ENCODE results near the gene DRAM2.
"Not testable (repeated sequence)": the region's sequence is repeated elsewhere in the genome, so short reads cannot be mapped to it uniquely, and the experiment has no call there.

The DRAM2 gene

DNA sequence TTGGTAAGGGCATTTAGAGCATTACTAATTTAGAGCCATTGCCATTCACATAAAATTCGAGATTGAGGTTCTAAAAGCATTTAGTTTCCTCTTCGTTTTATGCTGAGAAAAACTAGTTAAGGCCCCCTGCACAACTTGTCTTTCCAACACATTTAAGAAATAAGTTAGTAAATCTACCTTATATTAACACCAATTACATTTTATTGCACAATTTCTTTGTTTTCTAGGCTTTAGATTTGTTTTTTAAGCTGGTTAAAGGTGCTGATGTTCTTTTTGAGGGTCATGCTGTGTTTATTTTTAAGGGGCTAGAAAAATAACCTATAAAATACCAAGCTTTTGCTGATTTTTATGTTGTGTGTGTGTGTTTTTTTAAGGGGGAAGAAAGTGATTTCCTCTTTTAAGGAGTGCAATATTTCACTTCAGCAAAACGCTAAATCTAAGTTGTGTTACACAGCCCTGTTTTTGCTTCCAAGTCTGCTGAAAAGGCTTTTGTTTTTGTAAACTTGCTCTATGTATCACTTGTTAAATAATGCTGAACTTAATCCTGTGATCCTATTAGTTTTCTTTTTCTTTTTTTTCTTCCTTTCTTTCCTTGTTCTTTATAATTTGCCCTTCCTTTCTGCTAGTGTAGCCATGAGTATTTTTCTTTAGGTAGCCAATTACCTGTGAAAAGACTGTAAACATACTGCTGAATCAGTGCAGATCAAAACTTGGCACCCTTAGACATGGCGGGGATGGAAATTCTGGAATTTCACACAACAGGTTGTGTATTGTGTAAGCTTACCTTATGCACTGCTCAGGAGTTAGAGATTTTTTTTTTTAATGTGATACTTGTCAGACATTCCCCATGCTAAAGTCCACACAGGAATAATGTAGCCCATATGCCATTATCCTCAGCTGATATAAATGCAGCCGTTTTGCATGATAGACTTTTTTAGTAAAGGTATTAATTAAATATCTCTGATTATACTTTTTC is 1.6 kb upstream of the DRAM2 start:
- no peak for DNase-seq

GRCh38 chr1:111140680-111140967 is 731 bp upstream of the DRAM2 start:
- DNase-seq, result no peak

GRCh38 chr1:111139324-111139955 is 453 bp downstream of the DRAM2 start:
- DNase-seq, result peak; percentile 21

DNA sequence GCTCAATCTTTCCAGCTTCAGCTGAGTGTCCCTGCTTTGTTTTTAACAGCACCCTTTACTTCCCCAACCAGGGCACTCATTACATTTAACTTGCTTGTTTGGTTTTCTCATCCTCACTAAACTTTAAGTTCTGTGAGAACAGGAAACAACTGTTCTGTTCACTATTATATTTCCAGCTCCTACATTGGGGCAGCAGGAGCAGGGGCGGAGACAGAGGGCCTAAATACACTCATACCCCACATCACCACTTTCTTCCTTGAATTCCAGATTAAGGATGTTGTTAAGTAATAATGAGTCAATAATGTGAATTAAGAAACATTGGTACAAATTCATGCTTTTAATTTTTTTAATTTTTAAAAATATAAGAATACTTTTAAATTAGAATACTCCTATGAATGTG is 6.0 kb downstream of the DRAM2 start:
- DNase-seq, result no peak

GRCh38 chr1:111131693-111132092 is 8.2 kb downstream of the DRAM2 start:
- DNase-seq, result no peak

GRCh38 chr1:111129376-111129775 is 10.5 kb downstream of the DRAM2 start:
- no peak for DNase-seq

DNA sequence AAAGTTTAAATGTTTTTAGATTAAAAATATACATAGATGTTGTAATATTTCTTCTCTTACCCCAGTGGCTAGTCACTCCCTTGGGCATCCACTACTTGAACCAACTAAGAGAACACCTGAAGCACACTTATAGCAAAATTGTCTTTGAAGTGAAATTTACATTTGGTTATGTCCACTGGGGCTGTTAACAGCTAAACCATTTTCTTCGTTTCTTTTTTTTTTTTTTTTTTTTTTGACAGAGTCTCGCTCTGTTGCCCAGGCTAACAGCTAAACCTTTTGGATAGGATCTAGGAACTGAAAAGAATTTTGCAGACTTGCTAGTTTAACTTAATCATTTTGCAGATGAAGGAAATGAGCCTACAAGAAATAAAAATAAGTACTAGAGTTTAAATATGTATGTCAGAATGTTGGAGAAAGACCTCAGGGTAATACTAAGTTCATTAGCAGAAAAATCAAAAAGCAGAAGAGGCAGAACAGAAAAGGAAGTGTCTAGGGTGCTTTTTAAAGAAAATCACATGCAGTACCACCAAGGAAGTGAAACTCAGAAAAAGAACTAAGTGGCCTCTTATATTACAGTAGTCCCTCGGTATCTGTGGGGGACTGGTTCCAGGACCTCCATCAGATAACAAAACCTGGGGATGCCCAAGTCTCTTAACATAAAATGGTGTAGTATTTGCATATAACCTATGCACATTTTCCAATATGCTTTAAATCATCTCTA is 11.8 kb downstream of the DRAM2 start:
- peak; percentile 20 for DNase-seq

GRCh38 chr1:111126354-111126753 is 13.5 kb downstream of the DRAM2 start:
- no peak for DNase-seq

DNA sequence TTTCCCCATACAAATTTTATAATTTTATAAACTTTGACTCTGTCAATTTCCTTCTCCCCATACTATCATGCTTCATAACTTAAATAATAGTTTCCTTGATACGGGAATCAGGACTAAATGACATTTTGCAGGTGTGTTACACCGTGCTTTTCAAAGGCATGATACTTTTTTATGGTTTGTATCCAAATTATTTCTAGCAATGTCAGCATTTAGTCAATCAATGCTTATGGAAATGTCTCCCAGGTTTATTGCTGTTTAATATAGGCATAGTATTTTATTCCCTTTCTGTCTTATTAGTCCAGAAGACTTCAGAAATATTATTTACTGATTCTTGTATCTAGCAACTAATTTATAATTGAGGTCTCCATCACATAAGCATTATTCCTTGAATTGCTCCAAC is 23.4 kb downstream of the DRAM2 start:
- DNase-seq, result no peak

DNA sequence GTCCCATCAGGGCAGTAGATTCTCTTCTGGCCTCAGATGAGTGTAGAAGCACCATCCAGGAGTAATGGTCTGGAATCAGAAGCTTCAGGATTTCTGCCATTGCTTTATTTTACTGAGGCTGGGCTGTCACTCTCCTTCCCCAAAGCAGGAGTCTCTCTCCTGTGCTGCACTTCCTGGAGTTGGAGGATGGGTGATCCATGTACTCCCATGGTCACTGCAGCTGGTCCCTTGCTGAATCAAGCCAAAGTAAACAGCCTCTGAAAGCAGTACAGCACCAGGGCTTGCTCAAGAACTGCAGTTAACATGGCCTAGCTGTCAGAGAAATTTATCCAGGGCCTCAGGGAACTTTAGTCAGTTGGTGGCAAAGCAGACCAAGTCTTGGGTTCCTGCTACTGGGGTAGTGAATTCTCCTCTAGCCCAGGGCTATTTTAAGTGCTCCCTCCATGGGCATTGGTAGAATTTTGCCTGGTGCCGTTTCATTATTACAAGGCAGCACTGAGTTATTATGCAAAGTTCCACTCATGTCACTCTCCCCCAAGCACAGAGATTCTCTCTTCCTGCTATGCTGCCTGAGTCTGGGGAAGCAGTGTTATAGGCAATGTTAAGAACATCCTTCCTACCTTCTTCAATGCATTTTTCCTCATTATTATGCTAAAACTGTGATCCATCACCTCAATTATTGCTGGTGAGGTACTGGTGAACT is 29.5 kb downstream of the DRAM2 start:
- no peak for DNase-seq

- no peak for DNase-seq
These were observed 34.9 kb downstream of the DRAM2 start for GRCh38 chr1:111104981-111105380.

DNA sequence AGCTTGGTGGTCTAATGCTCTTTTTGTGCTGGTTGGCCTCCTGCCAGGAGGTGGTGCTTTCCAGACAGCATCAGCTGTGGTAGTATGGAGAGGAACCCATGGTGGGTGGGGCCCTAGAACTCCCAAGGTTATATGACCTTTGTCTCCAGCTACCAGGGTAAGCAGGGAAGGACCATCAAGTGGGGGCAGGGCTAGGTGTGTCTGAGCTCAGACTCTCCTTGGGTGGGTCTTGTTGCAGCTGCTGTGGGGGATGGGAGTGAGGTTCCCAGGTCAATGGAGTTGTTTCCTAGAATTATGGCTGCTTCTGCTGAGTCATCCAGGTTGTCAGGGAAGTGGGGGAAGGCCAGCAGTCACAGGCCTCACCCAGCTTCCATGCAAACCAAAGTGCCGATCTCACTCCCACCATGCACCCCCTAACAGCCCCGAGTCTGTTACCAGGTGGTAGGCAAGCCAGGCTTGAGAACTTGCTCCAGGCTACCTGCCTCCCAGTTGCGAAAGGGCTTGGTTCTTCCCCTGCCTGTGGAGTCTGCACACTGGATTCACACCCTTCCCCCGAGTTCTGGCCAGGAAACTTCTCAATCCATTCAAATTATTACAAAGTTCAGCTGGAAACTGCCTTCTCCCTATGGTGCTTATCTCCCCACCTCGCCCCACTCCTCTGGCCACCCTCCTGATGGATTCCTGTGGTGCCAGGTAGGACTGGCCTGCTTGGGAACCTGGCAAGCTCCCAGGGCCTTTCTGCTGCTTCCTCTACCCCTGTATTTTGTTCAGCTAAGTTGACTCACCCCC is 37.8 kb downstream of the DRAM2 start:
- no peak for DNase-seq

GRCh38 chr1:111099289-111099688 is 40.6 kb downstream of the DRAM2 start:
- no peak for DNase-seq

DNA sequence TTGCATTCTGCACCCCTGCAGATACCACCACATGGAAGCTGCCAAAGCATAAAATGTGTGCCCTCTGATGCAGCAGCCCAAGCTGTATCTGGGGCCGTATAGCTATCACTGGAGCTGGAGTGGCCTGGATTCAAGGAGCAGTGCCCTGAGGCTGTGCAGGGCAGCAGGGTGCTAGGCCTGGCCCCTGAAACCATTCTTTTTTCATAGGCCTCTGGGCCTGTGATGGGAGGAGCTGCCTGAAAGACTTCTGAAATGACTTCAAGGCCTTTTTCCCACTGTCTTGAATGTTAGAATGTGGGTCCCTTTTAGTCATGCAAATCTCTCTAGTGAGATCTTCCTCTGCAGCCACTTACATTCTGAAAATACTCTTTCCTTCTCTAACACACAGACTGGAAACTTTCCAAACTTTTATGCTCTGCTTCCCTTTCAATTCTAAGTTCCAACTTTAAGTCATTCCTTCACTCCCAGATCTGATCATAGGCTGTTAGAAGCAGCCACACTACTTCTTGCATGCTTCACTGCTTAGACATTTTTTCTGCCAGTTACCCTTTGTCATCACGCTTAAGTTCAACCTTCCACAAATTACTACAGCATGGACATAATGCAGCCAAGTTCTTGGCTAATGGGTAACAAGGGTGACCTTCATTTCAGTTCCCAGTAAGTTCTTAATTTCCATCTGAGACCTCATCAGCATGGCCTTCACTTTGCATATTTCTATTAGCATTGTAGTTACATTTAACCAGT is 42.4 kb downstream of the DRAM2 start:
- no peak for DNase-seq

DNA sequence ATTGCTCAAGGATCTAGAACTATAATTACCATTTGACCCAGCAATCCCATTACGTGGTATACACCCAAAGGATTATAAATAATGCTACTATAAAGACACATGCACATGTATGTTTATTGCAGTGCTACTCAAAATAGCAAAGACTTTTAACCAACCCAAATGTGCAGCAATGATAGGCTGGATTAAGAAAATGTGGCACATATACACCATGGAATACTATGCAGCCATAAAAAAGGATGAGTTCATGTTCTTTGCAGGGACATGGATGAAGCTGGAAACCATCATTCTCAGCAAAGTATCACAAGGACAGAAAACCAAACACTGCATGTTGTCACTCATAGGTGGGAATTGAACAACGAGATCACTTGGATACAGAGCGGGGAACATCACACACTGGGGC is 44.5 kb downstream of the DRAM2 start:
- DNase-seq, result not testable (repeated sequence)

GRCh38 chr1:111089638-111090037 is 50.3 kb downstream of the DRAM2 start:
- no peak for DNase-seq

DNA sequence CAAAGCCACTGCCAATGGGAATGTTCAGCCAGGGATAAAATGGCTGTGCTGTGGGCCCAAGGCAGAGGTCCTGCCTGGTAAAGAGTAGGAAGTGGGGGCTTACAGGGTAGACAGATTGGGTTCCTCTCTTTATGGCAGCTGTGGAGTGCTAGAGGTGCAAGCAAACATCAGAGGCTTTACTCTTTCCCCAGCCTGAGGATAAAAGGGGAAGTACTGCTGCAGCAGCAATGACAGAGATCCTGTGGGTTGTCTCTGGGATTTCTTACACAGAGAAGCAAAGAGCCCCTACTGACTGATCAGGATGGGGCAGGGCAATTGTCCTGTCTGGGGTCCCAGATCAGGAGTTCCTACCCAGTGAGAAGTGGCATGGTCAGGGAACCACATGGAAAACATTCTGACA is 54.2 kb downstream of the DRAM2 start:
- DNase-seq, result no peak

GRCh38 chr1:111084999-111085398 is 54.9 kb downstream of the DRAM2 start:
- DNase-seq, result no peak

DNA sequence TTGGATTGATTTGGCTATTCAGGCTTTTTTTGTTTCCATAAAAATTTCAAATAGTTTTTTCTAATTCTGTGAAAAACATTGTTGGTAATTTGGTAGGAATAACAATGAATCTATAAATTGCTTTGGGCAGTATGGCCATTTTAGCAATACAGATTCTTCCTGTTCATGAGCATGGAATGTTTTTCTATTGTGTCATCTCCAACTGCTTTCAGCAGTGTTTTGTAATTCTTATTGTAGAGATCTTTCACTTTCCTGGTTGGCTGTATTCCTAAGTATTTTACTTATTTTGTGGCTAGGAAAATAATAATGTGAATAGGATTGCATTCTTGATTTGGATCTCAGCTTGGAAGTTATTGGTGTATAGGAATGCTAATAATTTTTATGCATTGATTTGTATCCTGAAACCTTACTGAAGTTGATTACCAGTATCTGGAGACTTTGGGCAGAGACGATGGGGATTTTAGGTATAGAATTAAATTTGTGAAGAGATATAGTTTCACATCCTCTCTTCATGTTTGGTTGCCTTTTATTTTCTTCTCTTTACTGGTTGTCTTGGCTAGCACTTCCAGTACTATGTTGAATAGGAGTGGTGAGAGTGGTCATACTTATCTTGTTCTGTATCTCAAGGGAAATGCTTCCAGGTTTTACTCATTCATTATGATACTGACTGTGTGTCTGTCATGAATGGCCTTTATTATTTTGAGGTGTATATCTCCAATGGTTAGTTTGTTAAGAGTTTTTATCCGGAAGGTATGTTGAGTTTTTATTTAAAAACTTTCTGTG is 57.3 kb downstream of the DRAM2 start:
- DNase-seq, result no peak

DNA sequence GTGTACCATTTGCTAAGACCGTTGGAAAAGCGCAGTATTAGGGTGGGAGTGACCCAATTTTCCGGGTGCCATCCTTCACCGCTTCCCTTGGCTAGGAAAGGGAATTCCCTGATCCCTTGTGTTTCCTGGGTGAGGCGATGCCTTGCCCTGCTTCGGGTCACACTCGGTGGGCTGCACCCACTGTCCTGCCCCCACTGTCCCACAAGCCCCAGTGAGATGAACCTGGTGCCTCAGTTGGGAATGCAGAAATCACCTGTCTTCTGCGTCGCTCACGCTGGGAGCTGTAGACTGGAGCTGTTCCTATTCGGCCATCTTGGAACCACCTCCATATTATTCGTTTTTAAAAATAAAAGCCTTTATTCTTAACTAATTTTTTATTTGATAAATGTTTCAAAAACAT is 60.6 kb downstream of the DRAM2 start:
- DNase-seq, result not testable (repeated sequence)

DNA sequence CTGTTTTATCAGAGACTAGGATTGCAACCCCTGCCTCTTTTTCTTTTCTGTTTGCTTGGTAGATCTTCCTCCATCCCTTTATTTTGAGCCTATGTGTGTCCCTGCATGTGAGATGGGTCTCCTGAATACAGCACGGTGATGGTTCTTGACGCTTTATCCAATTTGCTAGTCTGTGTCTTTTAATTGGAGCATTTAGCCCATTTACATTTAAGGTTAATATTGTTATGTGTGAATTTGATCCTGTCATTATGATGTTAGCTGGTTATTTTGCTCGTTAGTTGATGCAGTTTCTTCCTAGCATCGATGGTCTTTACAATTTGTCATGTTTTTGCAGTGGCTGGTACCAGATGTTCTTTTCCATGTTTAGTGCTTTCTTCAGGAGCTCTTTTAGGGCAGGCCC is 62.6 kb downstream of the DRAM2 start:
- DNase-seq, result not testable (repeated sequence)
